HG02588 (cell line): ENCODE data around the gene AUTS2.
"Not testable (repeated sequence)": the region's sequence is repeated elsewhere in the genome, so short reads cannot be mapped to it uniquely, and the experiment has no call there.

Source experiments
- ATAC-seq: cut with Tn5 transposase; IDR thresholded peaks from one replicate; pipeline ENCODE4 v1.9.1; 2021; ENCODE audit warnings: mild to moderate bottlenecking, moderate library complexity; ENCODE audit not compliant: unreplicated experiment

The AUTS2 gene

DNA sequence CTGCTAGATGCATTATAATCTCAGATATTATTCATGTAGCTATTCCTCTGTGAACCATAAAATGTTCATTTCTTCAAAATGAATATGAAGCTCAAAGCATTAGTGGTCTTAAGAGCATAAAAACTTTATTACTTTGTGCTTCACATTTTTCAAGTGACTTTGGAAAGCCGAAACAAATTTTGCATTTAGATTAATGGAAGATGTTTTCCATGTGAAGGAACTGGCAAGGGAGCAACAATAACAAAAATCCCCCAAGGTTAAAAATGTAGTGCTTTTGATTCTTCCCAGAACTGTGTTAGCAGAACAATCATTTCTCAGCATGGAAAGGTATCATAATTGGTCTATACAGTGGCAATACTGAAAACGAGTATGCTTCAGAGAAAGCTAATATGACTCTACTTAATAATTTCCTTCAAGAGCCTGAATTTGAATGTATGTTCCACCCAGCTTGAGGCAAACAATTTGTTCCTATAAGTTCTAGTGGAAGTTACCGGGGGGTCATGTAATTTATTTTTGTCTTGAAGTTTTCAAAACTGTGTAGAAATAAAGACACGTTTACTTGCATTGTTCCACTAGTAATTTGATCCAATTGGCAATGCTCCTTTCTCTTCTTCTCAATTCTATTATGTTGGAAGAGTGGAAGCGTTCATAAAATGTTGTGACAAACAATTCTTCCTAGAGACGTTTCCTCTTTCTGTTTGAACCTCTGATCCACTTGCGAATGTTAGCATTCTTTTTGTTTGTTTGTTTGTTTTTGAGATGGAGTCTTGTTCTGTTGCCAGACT is 665.4 kb downstream of the AUTS2 start:
- no peak for ATAC-seq

DNA sequence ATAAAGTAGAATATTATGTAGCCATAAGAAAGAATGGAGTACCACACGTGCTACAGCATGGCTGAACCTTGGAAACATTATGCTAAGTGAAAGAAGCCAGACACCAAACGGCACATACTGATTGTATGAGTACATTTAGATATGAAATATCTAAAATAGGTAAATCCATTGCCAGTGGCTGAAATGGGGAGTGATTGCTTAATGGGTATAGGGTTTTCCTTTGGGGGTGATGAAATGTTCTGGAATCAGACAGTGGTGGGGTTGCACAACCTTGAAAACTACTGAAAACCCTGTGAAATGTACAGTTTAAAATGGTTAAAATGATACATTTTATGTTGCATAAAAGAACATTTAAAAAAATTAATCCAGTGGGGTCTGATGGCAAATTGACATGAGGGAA is 667.9 kb downstream of the AUTS2 start:
- ATAC-seq: no peak

DNA sequence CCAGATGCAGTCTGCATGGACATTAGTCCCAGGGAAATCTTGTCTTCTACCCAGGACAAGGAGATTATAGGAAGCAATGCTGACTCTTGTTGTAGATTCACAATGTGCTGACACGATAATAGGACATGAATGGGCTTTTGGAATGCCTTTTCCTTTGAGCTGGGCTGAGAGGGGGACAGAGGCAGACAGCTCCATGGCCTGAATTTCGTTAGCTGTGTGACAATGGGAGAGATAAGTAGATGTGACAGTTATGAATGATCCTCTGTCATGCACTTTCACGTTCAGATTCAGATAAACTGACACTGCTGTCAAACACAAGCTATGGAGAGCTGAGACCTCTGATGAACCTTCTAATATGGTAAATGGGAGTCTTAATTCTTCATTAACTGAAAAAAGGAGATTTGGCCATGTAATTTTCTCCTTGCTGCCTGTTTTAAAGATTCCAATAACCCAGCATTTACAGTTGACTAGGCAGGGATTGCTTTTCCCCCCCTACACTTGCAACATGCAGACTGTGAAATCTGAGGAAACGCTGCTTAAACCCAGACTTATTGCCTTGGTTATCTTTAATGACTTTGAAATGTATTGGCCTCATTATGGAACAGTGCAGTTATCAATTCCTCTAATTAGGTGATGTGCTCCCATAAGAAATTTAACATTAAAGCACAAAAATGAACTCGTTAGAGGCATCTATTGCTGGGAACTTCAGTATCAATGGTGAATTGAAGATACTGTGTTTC is 669.3 kb downstream of the AUTS2 start:
- ATAC-seq: no peak

DNA sequence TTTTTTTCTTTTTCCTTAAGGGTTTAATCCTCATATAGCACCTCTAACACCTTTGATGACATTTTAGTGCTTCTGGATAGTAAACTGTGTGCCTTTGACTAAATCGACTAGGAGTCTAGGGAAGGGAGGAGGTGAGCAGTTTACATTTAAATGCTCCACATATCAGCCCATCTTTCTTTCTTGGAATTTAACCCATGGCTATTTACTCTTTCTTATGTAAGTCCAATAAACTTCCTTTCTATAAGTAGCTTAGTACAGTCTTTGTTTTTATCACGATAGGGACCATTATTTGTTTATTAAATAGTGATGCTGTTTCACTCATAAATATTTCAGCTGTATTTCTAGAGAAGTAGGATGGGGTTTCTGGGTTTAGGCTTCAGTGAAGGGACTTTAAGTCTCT is 669.9 kb downstream of the AUTS2 start:
- no peak for ATAC-seq

DNA sequence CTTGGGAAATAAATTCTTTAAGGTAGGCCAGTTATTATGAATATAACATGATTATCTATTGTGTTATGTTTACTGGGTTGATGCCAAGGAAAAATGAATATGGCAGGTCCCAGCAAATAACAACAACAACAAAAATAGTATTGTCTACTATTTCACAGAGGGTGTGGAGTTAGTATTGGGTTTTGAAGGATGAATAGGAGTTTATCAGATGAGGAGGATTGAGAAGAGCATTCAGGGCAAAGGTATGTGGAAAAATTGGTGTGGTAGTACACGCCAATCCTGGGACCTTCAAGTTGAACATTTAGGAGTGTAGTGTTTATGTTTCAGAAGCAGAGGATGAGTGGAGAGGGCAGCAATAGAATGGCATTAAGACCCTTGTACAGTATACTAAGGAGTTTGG is 671.9 kb downstream of the AUTS2 start:
- ATAC-seq: no peak

- ATAC-seq: no peak
Observed at GRCh38 chr7:70271617-70272081, 673.4 kb downstream of the AUTS2 start.

GRCh38 chr7:70275570-70275969 is 677.3 kb downstream of the AUTS2 start:
- not testable (repeated sequence) for ATAC-seq

GRCh38 chr7:70285187-70285586 is 686.9 kb downstream of the AUTS2 start:
- ATAC-seq: no peak

GRCh38 chr7:70285854-70286253 is 687.6 kb downstream of the AUTS2 start:
- no peak for ATAC-seq

- no peak for ATAC-seq
Observed at GRCh38 chr7:70288781-70289456, 690.6 kb downstream of the AUTS2 start.

DNA sequence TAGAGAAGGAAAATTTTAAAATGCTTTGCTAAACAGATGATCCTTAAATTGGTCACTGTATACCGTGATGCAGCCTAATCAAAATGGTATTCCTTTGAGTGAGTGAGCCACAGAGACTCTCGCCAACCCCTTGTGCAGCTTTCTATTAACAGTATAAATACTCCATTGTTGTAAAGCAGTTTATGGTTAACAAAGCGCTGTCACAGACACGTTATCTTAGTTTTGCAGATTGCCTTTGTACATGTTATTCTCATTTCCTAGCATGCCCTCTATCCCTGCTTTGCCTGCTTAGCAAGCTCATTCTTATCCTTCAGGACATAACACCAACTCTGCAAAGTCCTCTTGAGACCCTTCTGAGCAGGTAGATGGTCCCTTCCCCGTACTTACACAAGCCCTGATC is 694.4 kb downstream of the AUTS2 start:
- ATAC-seq: no peak

- ATAC-seq: no peak
Observed at GRCh38 chr7:70294211-70294911, 696.1 kb downstream of the AUTS2 start.

- ATAC-seq: no peak
Observed at GRCh38 chr7:70298780-70299471, 700.7 kb downstream of the AUTS2 start.

DNA sequence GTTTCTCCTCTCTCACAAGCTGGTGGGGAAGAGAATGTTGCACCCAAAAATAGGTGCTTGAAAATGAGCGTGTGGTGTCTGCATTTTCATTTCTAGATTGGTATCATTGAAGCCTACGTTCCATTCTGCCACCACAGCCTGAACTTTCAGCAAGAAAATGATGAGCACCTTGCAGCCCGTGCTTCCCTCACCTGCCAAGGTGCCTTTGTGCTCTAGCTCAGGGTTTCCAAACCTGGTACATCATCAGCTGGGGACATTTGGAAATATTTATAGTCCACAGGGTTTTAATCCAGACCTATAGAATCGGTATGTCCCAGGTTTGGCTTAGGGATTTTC is 701.2 kb downstream of the AUTS2 start:
- no peak for ATAC-seq

GRCh38 chr7:70301673-70302185 is 703.5 kb downstream of the AUTS2 start:
- no peak for ATAC-seq

- ATAC-seq: no peak
Observed at GRCh38 chr7:70303309-70303708, 705.0 kb downstream of the AUTS2 start.

DNA sequence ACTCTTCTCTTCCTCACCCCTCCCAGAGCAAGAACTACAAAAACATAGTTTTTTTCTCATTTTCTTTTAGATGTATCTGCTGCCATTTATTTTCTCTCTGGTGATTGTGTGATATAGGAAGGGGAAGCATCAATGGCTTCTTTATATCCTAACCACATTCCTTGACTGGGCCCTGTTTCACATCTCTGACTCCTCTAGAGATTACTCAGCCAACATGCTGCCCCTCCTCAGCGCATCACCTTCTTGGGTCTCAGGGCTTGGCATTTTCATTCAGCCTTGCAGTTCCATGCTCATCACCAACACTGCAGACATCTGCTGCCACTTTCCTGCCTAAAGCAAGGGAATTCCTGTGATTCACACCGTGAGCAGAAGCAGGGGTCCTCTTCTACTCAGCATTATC is 705.5 kb downstream of the AUTS2 start:
- ATAC-seq: no peak

GRCh38 chr7:70306173-70306572 is 707.9 kb downstream of the AUTS2 start:
- no peak for ATAC-seq

DNA sequence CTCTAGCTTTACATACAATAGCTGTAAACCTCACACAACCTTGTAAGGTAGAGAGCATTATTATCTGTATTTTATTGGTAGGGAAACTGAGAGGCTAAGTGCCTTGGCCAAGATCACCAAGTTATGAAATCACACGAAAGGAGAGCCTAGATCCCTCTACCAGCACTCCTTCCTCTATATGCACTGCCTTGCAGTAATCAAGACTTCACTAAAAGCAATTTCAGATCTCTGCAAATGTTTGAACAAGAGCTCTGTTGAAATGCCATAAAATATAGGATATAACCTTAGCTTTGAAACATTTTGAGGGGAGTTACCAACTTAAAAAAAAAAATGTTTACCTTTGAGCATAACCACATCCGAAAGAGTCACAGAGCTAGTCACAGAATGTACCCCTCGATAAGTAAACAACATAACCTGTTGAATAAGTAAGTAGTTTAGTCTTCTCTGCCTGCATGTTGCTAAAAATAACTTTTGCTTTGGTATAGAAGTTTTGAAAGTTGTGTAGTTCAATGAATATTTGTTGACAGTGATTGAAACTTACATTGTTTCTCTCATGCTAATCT is 709.4 kb downstream of the AUTS2 start:
- ATAC-seq: no peak

- no peak for ATAC-seq
Observed at GRCh38 chr7:70312336-70312735, 714.1 kb downstream of the AUTS2 start.
